NB4 (cell line): ENCODE data around the gene MTCH1.

ENCODE experiments used
- CTCF ChIP-seq: IDR thresholded peaks from one replicate; pipeline ENCODE4 v1.5.1; 2012; ENCODE audit warnings: low read depth, low read length
- MYC ChIP-seq: IDR thresholded peaks from 2 replicates; pipeline ENCODE4 v1.6.1; 2011; ENCODE audit warnings: low read depth, low read length
- POLR2A ChIP-seq: IDR thresholded peaks from 2 replicates; pipeline ENCODE4 v1.6.1; 2011; ENCODE audit warnings: mild to moderate bottlenecking; ENCODE audit not compliant: insufficient read length; ENCODE audit errors: extremely low read depth

DNA sequence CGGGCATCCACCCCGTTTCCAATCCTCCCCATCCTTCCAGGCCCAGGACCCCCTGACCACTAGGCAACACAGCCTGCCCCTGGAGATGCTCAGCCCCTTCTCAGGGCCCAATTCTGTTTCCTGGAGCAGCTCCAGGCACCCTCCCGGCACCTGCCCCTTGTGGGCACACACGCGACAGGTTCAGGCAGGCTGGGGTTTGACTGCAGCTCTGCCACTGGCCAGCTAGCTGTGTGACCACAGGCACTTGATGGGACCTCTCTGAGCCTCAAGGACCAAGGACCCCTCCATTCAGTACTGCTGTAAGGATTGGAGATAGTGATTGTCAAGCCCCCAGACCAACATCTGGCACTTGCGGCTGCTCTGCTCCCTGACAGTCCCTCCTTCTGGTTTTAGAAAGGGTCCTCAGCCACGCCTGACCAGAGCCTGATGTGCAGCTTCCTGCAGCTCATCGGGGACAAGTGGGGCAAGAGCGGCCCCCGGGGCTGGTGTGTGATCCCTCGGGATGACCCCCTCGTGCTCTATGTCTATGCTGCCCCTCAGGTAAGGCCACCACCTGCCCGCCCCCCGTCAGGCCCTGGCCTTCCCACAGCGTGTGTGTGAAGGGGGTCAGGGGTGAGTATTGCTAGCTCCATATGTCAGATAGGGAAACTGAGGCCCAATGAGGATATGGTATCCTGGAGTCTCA is 41.2 kb upstream of the MTCH1 start:
- TF ChIP-seq CTCF, result no peak
- no peak for TF ChIP-seq MYC
- TF ChIP-seq POLR2A, result no peak
